ENCODE results near the gene EIF3K. TPM values are rescaled to one million over a fixed set of nuclear protein-coding genes. Genes with fewer than 3 reads are reported as not detected.

Gene EIF3K
- total RNA-seq, 4 donors from 2014 or later = 405 to 531 (median 443) TPM

DNA sequence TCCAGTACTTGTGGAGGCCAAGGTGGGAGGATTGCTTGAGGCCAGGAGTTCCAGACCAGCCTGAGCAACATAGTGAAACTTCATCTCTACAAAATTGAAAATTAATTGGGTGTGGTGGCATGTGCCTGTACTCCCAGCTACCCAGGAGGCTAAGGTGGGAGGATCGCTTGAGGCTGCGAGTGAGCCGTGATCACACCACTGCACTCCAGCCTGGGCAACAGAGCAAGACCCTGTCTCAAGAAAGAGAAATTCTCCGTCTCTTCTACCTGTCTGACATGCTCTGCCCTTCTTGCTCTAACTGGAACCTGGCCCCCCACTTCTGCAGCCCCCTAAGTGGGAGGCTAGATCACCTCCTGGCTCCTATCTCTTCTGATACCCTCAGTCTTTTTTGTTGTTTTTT, 7.4 kb downstream of the EIF3K start:
- TF ChIP-seq CTCF (IDR thresholded peaks at IDR 0.05; ENCODE audit: low read depth) = no peak

- no peak for TF ChIP-seq CTCF (IDR thresholded peaks at IDR 0.05; ENCODE audit: low read depth)
Observed at GRCh38 chr19:38629568-38629967, 10.6 kb downstream of the EIF3K start.

- no peak for TF ChIP-seq CTCF (IDR thresholded peaks at IDR 0.05; ENCODE audit: low read depth)
Observed at GRCh38 chr19:38632476-38633213, 13.7 kb downstream of the EIF3K start.

DNA sequence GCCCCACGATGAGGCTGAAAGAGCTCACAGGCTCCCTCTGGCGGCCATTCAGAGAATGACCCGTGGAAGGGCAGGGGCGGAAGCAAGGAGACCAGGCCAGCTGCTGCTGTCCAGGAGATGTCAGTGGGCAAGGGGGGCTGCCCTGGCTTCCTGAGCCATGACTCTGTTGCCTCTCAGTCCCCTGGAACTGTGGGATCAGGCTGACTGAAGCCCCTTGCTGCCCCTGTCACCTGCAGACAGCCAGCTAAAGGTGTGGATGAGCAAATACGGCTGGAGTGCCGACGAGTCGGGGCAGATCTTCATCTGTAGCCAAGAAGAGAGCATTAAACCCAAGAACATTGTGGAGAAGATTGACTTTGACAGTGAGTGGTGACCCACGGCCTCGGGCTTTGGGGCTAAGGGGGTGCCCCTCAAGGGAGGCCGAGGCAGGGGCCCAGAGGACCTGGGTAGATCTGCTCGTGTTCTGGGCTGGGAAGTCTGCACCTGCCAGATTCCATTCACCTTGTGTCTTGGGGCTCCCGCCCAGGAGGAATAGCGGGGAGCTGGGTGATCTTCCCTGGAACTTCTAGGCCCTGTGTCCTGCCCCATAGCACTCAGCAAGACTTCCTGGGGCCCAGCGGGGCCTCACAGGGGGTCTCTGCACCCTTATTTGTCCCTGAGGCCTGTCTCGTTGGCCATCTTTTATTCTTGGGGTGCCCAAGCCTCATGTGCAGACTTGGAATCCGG, 15.9 kb downstream of the EIF3K start:
- no peak for TF ChIP-seq CTCF (IDR thresholded peaks at IDR 0.05; ENCODE audit: low read depth)

DNA sequence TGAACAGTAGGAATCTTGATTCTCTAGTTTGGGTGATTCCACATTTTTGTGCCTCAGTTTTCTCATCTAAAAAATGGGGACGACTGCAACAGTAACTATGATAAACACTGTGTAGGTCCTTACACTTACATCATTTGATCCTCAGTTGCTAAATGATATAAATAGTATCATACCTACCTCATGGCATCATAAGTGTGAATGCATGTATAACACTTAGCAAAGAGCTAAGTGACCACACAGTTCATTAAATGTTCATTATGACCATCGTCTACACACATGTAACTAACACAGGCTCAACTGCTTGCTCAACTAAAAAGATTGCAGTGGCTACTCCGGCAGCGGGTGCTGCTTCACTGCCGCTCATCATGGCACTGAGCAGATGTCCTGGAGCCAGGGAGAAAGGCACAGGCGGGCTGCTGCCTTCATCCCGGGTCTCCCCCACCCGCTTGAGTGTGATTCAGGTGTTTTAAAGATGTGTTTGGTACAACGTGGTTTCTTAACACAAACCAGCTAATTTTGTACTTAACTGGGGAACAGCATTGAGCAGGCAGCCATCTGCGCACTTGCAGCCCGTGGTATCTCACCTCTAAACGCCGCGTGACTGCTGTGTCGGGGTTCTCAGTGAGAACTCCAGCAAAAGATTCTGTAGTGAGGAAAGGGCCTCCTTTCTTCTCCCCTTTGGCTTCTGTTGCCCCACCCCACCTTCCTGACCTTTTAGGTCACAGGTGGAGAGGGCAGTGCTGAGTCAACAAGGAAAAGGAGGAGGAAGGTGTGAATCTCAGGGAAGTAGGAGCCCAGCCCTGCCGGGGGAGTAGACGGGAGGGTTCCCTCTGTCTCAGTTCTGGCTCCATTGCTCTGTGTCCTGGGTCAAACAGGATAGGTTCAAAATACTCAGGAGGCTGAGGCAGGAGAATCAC, 16.8 kb downstream of the EIF3K start:
- no peak for TF ChIP-seq CTCF (IDR thresholded peaks at IDR 0.05; ENCODE audit: low read depth)

DNA sequence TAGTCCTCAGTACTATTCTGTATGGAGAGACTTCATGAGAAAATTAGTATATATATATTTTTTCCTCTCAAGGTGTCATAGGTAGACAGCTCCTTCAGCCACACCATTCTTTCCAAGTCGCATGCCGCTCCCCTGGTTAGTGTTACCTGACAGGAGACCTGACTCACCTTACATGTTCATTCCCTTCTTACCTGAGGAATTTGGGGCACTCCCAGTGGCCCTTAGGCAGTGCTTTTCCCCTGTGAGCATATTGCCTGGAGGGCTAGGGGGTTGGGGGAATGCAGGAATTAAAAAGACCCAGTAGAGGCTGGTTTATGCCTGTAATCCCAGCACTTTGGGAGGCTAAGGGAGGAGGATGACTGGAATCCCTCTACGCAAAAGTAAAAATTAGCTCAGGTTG, 19.5 kb downstream of the EIF3K start:
- no peak for TF ChIP-seq CTCF (IDR thresholded peaks at IDR 0.05; ENCODE audit: low read depth)

DNA sequence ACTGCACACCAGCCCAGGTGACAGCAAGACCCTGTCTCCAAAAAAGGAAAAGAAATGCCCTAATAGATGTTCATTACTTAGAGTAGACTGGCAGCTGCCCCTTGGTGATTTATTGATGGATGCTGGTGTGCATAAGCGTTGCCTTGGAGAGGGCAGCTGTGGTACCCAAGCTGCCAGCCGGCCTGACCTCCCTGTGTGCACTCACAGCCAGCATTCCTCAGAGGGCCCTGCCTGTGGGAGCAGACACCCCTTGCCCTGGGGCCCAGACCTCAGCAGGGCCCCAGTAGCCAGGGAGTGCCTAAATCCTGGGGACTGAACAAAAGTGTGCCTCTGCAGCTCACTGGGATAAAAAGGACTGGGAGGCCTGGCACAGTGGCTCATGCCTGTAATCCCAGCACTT, 20.7 kb downstream of the EIF3K start:
- TF ChIP-seq CTCF (IDR thresholded peaks at IDR 0.05; ENCODE audit: low read depth) = no peak

Data from subcutaneous adipose tissue (tissue), 4 donors.